Measurements from ENCODE around the gene INPP5F. TPM values are rescaled to one million over a fixed set of nuclear protein-coding genes. Genes with fewer than 3 reads are reported as not detected.
A peak's percentile ranks its signal among the peaks of the same experiment; 100 is the strongest.
"Not testable (repeated sequence)": the region's sequence is repeated elsewhere in the genome, so short reads cannot be mapped to it uniquely, and the experiment has no call there.

Gene INPP5F
- total RNA-seq, 1 donor from 2014 or later, result 40.9 TPM

- DNase-seq (ENCODE audit: low spot score), result no peak
Measured at GRCh38 chr10:119776536-119776935, 50.7 kb downstream of the INPP5F start.

DNA sequence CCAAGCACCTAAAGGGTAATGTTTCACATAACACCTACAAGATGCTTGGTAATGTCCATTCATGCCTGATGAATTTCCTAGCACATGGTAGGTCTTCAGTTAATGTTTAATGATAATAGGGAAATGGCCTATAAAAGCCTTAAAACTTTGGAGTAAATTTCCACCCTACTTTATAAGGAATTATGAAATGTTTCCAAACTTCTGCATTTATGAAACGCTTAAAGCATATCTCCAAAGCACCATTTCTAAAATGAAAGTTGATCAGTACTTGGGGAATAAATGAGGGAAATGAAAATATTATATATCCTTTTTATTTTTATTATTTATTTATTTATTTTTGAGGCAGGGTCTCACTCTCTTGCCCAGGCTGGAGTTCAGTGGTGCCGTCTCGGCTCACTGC lies 51.8 kb downstream of the INPP5F start:
- DNase-seq (ENCODE audit: low spot score), result no peak

GRCh38 chr10:119778776-119779445 lies 53.1 kb downstream of the INPP5F start:
- no peak for DNase-seq (ENCODE audit: low spot score)

DNA sequence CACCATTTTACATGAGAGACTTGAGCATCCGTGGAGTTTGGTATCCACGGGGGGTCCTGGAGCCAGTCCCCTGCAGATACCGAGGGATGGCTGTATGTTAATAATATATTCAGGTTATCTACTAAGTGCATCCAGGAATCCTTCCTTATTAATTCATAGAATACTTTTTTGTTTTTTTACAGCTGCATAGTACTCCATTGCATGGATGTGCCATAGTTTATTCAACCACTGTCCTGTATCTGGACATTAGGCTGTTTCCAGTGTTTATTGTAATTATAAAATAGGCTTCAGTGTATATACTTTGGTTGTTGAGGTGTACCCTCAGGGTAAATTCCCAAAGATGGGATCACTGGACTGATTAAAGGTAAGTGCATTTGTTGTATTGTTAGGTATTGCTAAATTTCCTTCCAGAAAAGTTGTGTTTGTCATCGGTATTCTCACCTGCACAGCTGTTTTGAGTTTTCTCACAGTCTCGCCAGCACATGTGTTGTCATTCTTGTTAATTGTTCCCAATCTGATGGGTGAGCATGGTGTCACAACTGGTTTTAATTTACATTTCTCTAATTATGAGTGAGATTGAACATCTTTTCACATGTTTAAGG lies 55.1 kb downstream of the INPP5F start:
- DNase-seq (ENCODE audit: low spot score), result no peak

DNA sequence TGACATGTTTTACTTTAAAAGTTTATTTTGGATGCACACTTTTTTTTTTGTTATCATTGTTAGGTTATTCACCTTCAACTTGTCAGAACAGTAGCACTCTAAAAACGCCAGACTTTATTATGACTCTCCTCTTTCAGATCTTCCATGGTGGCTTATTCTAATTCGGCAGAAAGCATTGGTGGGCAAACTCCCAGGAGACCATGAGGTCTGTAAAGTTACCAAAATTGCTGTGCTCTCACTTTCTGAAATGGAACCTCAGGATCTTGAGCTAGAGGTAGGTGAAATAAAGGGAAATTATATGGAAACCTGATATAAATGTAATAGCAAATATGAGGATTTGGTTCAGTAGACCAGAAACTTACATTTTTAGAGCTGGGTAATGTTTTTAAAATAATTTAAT lies 55.6 kb downstream of the INPP5F start:
- no peak for DNase-seq (ENCODE audit: low spot score)

GRCh38 chr10:119782981-119783664 lies 57.3 kb downstream of the INPP5F start:
- DNase-seq (ENCODE audit: low spot score), result no peak

DNA sequence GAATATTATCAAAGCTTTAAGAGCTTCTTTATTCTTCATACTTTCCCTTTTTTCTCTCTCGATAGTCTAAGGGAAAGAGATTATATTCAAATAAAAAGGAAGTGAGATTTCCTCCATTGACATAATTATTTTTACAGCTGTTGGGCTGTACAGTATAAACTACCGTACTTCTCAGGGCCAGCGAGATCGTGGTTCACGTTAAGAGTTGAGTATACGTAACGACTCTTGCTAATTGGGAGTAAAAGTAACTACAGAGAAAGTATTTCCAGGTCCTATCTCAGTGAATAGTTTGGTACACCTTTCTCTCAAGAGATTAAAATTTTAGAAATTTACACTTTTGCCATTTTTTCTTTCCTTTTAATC lies 57.8 kb downstream of the INPP5F start:
- DNase-seq (ENCODE audit: low spot score), result no peak

- peak; percentile 13 for DNase-seq (ENCODE audit: low spot score)
Measured at GRCh38 chr10:119784340-119785067, 58.7 kb downstream of the INPP5F start.

- DNase-seq (ENCODE audit: low spot score), result peak; percentile 41
Measured at GRCh38 chr10:119786117-119786769, 60.4 kb downstream of the INPP5F start.

DNA sequence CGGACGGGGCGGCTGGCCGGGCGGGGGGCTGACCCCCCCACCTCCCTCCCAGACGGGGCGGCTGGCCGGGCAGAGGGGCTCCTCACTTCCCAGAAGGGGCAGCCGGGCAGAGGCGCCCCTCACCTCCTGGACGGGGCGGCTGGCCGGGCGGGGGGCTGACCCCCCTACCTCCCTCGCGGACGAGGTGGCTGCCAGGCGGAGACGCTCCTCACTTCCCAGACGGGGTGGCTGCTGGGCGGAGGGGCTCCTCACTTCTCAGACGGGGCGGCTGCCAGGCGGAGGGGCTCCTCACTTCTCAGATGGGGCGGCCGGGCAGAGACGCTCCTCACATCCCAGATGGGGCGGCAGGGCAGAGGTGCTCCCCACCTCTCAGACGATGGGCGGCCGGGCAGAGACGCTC lies 69.3 kb downstream of the INPP5F start:
- not testable (repeated sequence) for DNase-seq (ENCODE audit: low spot score)

DNA sequence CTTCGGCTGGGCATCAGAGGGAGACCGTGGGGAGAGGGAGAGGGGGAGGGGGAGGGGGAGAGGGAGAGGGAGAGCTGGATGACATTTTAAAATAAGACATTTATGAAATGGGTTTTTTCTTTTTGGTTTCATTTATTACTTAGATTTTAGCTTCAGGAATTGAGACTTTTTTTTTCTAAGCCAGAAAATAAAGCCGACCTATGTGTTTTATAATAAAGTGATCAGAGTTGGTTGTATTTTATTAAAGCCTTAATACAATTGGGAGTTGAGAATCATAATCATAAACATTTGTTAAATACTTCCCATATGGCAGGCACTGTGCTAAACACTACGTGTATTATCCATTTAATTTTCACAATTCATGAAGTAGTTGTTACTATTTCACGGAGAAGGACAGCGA lies 70.2 kb downstream of the INPP5F start:
- DNase-seq (ENCODE audit: low spot score), result no peak

GRCh38 chr10:119801176-119801575 lies 75.3 kb downstream of the INPP5F start:
- no peak for DNase-seq (ENCODE audit: low spot score)

GRCh38 chr10:119801998-119802538 lies 76.2 kb downstream of the INPP5F start:
- DNase-seq (ENCODE audit: low spot score), result no peak

DNA sequence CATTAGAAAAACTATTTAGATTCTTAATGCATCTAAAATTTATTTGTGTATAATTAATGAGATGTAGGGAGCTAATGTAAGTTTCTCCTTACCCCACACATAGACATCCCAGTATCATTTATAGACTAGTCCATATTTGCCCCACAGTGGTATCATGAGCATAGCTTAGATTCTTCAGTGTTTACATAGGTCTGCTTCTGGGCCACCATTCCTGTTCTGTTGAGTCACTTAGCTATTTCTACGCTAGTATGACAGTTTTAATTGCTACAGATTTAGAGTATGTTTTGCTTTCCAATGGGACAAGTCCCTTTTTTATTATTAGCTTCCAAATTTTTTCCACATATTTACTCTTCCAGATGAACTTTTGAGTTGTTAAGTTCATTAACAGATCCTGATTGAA lies 77.4 kb downstream of the INPP5F start:
- no peak for DNase-seq (ENCODE audit: low spot score)

DNA sequence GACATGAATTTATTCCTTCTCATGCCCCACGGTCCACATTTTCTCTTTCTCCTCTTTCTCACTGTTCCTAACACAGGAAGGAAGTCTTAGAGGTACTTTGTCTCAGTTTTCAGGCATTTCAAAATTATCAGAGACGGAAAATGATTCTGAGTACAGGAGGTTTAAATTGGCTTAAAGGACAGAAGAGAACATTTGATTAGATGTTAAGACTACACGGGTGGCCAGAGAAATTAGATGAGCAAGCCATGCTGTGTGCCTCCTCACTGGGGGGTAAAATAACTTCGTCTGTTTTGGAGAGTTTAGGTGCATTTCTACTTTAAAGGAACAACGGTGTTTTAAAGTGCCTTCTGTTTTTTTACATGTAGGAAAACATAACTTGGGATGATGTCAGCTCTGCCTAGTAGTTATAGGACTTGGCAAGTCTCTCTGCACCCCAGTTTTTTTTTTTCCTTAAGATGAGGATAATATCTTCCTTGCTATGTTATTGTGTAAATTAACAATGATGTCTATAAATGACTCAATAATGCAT lies 79.9 kb downstream of the INPP5F start:
- DNase-seq (ENCODE audit: low spot score), result no peak

DNA sequence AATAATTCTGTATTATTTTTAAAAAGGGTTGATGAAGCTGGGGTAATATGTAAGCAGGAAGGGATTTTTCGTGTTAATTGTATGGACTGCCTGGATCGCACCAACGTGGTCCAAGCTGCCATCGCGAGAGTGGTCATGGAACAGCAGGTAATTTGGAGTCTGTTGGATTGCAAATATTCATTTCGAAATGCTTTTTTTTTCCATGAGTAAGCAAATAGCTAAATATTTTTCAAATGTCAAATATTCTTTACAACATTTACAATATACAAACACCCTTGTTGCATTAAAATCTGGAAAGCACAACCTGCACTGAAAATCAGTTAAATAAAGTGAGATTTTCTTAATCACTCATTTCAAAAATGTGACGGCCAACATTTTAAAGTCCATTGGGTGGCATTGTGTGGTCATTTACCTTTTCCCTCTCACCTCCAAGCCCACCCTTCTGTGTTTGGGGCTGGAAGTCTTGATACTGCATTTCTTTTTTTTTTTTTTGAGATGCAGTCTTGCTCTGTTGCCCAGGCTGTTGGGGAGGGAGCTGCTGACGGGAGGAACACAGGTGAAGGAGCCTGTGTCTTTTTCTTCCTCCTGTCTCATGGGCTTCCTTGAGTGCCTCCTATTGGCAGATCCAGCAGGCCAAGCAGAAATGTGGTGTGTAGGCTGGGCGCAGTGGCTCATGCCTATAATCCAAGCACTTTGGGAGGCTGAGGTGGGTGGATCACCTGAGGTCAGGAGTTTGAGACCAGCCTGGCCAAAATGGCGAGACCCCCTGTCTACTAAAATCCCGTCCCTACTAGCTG lies 80.7 kb downstream of the INPP5F start:
- DNase-seq (ENCODE audit: low spot score), result no peak

DNA sequence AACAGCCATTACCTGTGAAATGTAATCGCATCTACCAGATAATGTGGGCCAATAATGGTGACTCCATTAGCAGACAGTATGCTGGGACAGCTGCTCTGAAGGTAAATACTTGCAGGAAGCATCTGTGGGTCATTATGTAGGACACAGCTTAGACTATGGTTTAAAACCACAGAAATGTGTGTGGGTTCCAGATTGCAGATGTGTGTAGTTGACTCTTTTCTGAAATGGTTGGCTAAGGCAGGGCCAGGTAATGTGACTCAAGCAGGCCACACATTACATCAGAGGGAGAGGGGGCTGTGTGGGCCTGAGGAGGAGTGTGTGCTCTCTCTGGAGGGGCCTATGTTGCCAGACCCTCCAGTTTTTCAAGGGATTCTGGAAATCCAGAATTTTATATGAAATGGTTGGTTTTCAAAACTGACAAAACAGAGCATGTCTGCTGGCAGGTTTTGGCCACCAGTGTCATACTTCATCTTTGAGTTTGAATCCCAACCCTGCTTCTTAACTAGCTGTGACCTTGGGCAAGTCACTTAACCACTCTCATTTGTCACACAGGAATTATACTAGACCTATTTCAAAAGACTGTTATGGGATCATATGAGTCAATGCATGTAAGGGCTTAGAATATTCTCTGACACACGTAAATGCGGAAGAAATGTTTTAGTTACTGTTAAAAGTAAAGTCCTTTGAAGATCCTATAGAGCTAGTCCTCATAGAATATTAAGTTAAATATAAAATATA lies 82.3 kb downstream of the INPP5F start:
- DNase-seq (ENCODE audit: low spot score), result no peak

GRCh38 chr10:119811122-119811521 lies 85.3 kb downstream of the INPP5F start:
- no peak for DNase-seq (ENCODE audit: low spot score)

DNA sequence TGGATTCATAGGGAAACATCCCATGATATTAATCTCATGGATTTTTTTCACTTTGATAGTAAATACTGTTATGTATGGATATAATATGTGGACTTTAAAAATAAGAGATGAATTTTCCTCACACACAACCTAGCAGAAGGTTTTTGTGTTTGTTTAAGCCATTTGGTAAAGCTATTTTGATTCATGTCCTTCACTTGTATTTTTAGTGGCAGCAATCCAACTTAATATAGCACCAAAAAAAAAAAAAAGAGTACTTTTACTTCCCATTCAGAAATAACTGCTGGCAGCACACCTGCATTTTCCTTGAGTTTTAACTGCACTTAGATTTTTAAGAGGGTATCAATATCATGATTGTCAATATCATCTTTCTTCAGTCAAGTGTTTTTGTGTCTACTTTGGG lies 86.8 kb downstream of the INPP5F start:
- no peak for DNase-seq (ENCODE audit: low spot score)

GRCh38 chr10:119815671-119816070 lies 89.8 kb downstream of the INPP5F start:
- no peak for DNase-seq (ENCODE audit: low spot score)
